Kasumi-1 (cell line): Measurements from ENCODE around the gene PARD3.
"Not testable (repeated sequence)": the region's sequence is repeated elsewhere in the genome, so short reads cannot be mapped to it uniquely, and the experiment has no call there.

Source experiments
- DNase-seq, 2 experiments: peaks; one replicate each; lab custom pipeline; 2025; lab: John Stamatoyannopoulos, UW

Gene PARD3

DNA sequence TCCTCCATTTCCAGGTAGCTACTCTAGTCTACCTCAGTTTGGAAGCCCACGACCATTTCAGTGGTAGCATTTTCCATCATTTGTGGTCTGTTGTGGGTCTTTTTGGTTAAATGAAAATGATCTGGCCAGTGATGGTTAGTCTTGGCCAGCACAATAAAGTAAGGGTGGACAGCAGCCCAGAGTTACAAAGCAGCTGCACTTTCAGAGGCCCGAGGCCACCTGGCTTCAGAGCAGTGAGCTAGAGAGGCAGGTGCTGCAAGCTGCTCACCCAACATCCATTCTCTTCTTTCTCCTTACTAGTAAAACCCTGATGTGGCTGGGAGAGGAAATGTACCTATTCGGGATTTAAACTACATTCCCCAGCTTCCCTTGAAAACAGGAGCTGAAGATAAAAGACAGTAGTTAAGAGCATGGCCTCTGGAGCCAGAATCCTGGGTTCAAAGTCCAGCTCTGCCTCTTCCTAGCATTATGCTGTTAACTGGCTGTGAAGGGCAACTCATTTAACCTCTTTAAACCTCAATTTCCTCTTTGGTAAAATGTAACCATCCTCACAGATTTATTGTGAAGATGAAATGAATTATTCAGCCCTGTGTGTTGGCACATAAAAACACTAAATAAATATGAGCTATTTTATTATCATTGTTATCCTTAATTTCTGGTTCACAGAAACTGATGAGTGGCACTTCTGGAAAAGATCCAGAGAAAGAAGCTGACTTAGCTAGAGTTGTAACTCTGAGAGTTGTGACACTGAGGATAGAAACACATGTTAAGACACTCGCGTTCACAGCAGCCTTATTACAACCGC lies 517.4 kb downstream of the PARD3 start:
- DNase-seq, result no peak

DNA sequence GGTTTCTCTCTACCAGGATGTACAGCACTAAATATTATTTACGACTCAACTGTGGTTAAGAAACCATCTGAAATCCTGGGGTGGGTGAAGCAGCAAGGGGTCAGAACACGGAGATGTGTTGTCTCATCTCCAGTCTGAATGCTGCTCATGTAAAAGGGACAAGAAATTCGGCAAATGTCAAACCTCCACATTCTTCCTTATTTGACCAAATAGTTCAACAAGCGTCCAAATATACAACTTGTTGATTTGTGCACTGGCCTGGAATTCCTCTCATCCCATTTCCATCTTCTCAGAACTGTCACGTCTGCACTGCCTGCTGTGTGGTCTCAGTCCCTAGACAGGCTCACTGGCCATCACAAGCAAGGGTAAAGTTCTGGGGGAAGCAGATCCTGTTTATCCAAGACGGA lies 520.0 kb downstream of the PARD3 start:
- DNase-seq, result no peak

GRCh38 chr10:34294137-34294536 lies 521.0 kb downstream of the PARD3 start:
- no peak for DNase-seq

GRCh38 chr10:34292675-34293074 lies 522.4 kb downstream of the PARD3 start:
- no peak for DNase-seq

DNA sequence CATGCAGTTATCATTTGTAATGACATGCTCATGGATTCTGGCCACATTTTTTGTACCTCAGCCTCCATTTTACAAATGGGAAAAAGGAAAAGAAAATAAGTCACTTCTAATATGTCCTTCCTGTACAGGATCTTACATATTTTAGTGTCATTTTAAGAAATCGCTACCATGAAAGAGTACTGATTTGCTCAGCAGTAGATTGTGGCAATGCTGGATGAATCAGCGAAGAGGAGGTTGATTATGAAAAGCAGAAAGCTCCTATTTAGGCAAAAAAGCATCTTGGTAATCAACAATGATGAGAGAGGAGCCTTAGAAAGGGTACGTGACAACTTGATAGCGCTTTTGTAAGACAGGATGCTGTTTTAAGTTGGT lies 522.9 kb downstream of the PARD3 start:
- DNase-seq, result no peak

DNA sequence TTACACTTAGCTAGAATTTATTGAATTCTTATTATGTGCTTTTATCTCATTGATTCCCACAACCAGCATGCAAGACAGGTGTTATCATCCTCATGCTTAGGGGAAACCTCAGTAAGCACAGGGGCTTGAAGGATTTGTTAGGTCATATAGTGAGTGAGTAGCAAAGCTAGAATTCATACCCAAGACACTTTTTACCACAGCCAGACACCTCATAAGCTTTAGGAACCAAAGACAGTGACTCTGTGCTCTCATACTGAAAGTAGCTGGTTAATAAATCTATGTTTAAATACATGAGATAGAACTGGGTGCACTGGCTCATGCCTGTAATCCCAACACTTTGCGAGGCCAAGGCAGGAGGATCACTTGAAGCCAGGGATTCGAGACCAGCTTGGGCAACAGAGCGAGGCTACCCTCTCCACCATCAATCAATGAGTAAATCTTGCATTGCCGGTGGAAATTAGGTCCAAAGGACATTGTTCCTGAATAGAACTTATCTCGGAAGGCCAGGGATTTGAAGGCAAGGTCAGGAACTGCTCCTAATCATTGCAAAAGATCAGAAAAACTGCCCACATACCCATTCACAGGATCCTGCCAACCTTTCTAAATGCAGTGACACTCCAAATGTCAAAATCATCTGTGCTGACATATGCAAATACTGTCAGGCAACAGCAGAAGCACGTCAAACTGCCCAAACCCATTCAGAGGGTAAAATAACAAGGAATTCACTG lies 523.5 kb downstream of the PARD3 start:
- no peak for DNase-seq

DNA sequence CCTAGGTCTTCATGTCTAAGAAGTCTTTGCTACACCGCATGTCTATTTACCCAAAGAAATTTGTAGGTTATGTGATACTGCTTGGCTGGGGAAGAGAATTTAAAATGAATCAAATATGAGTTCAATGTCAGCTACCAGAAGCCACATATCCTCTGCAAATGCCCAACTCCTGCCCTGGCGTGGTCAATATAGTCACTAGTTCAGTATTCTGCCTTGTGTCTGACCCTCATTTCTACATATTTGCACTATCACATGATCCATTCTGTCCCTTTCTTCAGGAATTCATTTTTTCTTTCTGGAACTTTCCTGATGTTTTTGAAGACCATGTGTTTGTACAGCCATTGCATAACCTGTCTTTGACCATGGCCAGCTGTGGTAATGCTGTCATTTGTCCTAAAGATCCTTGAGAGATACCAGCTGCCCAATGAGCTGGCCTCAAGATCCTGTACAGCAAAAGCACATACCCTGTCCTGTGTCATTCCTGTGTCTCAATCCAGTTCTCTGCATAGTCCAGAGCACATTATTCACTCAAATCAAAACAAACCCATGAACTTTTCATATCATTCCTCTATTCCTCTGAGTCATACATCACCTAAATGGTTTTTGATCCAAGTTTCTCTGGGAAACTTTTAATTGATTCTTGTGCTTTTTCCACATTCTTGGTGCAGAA lies 524.5 kb downstream of the PARD3 start:
- DNase-seq, result no peak

- DNase-seq, result no peak
Measured at GRCh38 chr10:34288634-34289033, 526.5 kb downstream of the PARD3 start.

GRCh38 chr10:34286136-34286739 lies 528.9 kb downstream of the PARD3 start:
- DNase-seq, result no peak

DNA sequence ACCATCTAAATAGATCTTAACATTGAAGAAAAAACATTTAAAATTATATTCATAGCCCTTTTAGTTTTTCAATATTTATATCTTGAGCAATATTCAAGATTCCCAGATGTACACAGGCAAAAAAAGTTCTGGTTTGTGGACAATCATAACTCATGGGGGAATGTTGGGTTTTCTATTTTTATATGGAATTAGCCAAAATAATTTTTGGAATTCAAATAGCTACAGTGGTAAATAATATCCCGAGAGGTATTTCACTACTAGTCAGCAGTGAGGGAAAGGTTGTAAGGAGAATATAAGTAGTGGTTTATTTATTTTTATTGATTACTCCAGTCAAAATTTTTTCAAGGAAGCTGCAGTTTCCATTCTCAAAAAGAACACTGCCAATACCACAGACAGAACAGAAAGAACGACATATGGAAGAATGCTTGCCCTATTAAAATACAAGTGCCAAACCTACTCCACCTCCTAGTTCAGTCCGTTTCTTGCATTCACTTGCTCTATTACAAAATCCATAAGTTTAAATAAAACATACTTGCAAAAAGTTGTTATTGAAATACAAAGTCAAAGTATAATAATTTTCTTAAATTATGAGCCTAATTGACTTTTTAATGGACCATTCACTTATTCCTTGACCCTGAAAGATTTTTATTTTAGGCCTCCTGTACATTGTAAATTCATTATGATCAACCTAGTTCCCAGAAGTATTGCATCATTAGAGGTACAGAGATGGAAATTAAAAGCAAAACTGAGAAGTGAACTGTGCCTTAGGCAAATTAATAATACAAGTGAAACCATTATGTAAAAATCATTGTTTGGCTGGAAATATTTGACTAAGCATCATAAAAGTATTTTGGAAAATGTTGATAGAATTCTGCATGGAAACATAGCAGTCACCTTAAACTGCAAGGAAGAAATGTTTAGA lies 533.2 kb downstream of the PARD3 start:
- DNase-seq, result no peak

- DNase-seq, result no peak
Measured at GRCh38 chr10:34280599-34281374, 534.3 kb downstream of the PARD3 start.

- DNase-seq, result no peak
Measured at GRCh38 chr10:34275626-34276130, 539.4 kb downstream of the PARD3 start.

DNA sequence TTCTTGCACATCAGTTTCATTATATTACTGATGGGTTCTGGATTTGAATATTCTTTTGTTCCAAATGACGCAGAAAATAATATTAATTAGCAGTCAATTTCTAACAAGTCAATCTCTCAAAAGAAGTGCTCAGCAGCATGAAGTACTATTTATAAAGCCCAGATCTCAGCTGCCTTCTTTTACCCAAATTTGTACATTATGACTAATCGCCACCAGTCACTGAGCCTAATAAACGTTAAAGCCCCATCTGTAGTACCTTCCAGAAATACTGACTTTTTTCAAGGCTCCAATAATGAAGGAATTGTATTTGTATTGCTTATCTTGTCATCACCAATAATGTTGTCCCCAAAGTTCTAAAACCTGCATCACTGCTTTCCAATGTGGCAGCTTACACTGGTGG lies 540.2 kb downstream of the PARD3 start:
- no peak for DNase-seq

DNA sequence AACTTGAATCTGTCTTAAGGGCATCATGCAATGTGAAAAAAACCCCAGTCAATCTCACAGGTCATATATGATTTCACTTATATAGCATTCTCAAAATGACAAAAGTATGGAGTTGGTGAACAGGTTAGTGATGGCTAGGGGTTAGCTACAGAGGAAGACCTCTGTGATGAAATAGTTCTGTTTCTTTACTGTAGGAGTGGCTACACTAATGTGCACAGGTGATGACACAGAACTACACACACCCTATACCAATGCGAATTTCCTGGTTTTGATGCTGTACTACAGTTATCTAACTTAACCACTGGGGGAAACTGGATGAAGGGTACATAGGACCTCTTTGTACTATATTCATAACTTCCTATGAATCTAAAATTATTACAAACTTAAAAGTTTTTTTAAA lies 541.8 kb downstream of the PARD3 start:
- DNase-seq, result no peak

GRCh38 chr10:34272316-34272715 lies 542.8 kb downstream of the PARD3 start:
- DNase-seq, result no peak

GRCh38 chr10:34268410-34268809 lies 546.7 kb downstream of the PARD3 start:
- not testable (repeated sequence) for DNase-seq

DNA sequence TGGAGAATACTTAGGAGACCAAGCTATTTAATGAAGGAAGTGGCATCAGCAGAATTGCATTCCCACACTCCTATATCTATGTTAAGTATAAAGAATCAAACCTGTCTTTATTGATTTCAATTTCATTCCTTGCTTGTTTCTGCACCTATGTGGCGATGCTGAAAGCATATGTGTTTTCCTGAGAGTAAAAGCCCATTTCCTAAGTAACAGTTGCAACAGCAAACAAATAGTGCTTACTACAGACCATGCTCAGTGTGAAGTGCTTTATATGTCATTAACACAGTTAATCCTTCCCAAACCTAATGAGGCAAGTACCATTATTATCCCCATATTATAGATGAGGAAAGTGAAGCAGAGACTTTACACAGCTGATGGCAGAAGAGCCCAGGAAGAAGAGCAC lies 552.1 kb downstream of the PARD3 start:
- no peak for DNase-seq

- DNase-seq, result no peak
Measured at GRCh38 chr10:34260904-34261303, 554.2 kb downstream of the PARD3 start.

DNA sequence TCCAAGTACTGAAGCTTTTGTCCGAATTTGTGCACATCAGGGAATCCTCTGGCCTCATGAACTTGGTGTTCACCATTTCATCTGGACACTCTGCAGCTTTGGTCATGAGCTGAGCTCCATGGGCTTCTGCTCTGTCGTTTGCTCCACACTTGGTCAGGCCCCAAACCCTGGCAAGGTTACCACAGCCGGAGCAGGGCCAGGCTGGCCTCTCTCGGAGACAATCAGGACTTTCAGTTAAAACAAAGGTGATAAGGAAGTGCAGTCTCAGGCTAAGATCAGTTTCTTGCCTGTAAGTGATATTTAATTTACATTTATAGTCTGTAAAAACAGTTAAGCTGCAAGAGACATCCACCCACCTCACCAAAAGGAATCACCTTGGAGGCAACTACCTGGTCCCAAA lies 558.9 kb downstream of the PARD3 start:
- DNase-seq, result no peak

- DNase-seq, result no peak
Measured at GRCh38 chr10:34255035-34255434, 560.1 kb downstream of the PARD3 start.
